HG02588 (cell line): ENCODE results near the gene SALL3.
"Not testable (repeated sequence)": the region's sequence is repeated elsewhere in the genome, so short reads cannot be mapped to it uniquely, and the experiment has no call there.

ENCODE experiments used
- ATAC-seq: cut with Tn5 transposase; IDR thresholded peaks from one replicate; pipeline ENCODE4 v1.9.1; 2021; ENCODE audit warnings: mild to moderate bottlenecking, moderate library complexity; ENCODE audit not compliant: unreplicated experiment

The SALL3 gene

GRCh38 chr18:78964727-78965126 is 14.9 kb upstream of the SALL3 start:
- not testable (repeated sequence) for ATAC-seq

- no peak for ATAC-seq
These were observed 14.4 kb upstream of the SALL3 start for GRCh38 chr18:78965260-78965659.

- ATAC-seq, result no peak
These were observed 13.5 kb upstream of the SALL3 start for GRCh38 chr18:78965917-78966792.

DNA sequence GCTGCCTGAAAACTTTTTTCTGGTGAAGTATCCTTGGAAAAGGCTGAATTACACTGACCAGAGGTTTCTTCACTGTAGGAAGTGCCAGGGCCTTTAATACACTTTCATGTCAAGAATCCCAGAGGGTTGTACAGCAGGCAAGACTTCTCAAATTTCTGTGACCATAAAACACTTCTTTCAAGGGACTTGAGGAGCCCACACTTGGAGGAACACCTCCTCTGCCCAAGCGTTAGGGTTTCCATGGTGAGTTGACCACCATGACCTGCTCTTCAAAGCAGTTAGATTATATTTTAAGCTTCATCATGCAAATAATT is 12.9 kb upstream of the SALL3 start:
- no peak for ATAC-seq

DNA sequence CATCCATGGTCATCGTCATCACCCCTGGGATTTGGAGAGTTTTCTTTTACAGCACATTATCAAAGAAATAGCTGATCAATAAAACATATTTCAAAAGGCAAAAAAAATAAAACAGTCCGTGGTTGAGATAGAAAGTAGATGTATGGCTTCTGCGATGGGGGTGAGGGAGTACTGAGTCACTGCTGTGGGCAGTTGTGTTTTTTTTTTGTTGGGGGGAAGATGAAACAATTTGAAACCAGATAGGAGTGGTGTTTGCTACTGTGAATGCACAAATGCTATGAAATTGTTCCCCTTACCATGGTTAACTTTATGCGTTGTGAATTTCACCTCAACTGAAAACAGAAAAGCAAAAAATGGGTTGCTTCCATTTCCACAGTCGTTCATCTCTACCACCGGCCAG is 11.9 kb upstream of the SALL3 start:
- ATAC-seq, result no peak

- ATAC-seq, result no peak
These were observed 9.9 kb upstream of the SALL3 start for GRCh38 chr18:78969574-78970315.

- ATAC-seq, result no peak
These were observed 8.8 kb upstream of the SALL3 start for GRCh38 chr18:78970774-78971333.

GRCh38 chr18:78971511-78972245 is 7.9 kb upstream of the SALL3 start:
- ATAC-seq, result no peak

DNA sequence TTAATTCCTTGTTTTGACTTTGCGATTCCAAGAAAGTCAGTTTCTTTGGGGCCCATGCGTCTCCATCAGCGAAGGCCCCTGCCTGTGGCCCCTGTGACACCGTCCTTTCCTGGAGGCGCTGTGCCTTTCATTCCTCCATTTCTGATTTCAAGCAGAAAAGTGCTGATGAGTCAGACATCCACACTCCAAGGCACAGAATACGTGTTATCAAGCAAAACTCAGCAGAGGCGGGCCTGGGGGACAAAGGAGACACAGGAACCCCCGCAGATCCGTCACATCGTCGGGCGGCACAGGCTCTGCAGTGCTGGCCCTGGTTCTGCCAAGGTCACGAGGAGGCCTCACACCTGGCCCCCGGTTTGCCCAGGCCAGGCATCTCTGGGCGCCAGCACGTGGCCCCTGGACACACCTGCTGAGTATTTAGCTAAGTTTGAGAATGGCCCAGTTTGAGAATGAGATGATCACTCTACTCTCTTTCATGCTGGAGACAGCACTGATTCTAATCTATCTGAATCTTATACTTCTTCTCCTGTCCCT is 7.2 kb upstream of the SALL3 start:
- ATAC-seq, result no peak

- no peak for ATAC-seq
These were observed 6.7 kb upstream of the SALL3 start for GRCh38 chr18:78972930-78973331.

- ATAC-seq, result no peak
These were observed 6.1 kb upstream of the SALL3 start for GRCh38 chr18:78973357-78974083.

DNA sequence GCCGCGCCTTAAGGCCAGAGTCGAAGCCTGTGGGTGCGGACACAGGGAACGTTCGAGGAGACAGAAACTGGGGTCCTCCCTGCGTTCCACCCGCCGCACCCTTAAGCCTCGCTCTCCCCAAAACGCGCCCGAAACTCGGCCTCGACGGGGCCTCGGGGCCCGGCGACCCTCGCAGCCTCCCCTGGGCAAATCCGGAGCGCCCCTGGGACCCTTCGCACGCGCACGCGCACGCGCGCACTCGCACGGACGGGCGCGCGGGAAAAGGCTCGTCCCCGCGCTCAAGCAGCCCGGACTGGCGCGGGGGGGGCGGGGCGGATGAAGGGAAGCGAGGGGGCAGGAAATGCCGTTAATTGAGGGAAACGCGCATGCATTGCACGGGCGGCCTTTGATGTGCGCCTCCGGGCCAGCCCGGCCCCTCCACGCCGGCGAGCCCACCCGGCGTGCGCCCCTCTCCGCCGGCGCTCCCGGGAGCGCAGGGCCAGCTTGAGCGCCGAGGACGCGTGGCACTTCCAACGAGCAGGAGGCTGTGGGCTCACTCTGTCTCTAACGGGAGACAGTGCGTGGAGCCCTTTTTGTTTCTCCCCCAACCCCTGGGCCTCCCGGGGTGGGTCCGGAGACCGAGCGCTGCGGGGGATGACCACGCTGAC is 5.4 kb upstream of the SALL3 start:
- no peak for ATAC-seq

- ATAC-seq, result no peak
These were observed 4.3 kb upstream of the SALL3 start for GRCh38 chr18:78975292-78975691.

DNA sequence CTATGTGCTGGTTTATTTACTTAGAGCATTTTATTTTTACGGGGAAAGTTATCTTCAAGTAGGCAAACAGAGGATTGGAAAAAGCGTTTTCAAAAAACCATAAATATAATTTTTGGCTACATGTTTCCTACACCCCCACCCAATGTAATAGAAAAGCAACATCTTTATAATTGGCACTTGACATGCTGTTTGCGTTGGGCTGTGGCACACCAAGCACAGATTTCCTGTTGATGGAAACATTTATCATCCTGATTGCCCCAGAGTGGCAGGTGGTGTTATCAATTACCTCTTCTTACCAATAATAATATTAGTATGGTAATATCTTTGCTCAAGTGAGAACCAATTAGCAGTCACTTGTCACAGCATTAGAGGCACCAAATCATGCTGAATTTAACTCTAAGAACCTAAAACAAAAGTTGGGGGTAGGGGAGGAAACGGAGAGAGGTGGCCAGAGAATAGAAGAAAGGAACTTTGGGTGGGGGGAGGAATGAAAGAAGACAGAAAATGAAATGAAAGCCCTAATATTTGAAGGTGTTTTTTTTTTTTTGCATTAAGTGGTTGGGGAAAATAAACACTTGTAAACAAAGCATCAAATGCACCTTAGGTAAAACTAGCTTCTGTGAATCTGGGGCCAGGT is 3.8 kb upstream of the SALL3 start:
- ATAC-seq, result no peak

DNA sequence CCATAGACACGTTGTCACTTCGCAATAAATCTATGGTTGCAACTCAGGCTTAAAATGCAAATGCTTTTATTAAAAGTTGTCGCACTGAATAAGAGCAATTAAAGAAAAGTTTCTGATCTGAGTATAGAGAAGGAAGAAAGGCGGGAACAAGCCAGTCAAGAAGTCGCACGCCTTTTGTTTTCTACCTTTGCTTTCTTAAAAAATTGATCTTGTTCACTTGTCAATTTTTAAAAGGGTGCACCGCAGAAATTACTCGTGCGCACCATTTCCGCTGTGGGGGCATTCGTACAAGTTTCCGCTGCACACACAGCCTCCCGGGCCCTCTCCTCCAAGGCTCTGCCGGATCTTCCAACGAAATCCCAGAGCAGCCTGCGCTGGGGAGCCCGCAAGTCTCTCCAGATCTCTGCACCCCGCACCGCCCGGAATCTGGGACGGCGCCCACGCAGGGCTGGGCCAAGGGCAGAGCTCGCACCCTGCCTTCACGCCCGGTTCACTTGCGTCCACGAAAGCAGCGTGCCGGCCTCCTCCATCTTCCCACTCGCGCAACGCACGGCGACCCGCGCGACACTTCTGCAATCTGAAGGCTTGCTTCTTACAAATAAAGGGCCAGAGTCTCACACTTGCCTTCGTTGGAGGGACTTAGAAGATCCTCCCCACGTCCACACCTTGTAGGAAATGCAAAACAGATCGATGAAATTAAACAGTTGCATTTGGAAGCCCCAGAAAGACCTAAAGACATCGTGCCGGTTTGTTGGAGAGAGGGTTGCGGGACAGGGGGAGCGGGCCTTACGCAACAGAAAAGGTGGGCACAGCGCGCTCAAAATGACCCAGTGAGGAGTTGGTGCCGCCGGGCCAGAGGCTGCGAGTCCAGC is 2.6 kb upstream of the SALL3 start:
- ATAC-seq, result no peak

GRCh38 chr18:78977637-78978348 is 1.8 kb upstream of the SALL3 start:
- no peak for ATAC-seq

- no peak for ATAC-seq
These were observed 1.1 kb upstream of the SALL3 start for GRCh38 chr18:78978349-78979055.
